Activated CD8-positive, alpha-beta T cell treated with anti-CD3 and anti-CD28 coated beads for 36 hours (primary cell): ENCODE results near the gene TMEM242. TPM values are rescaled to one million over a fixed set of nuclear protein-coding genes. Genes with fewer than 3 reads are reported as not detected.

Experiments
- ATAC-seq: fragments of 200-7000 bp; cut with Tn5 transposase; one replicate; pipeline ENCODE4 v1.10.0; 2021; ENCODE audit warnings: mild to moderate bottlenecking, moderate library complexity
- CTCF ChIA-PET: fragments of 350-600 bp; sonication (Branson Sonifier 250); formaldehyde crosslinking; loops from one replicate; lab custom pipeline; 2021; ENCODE audit warnings: antibody characterized with exemption; lab: Charles Lee
- POLR2A ChIA-PET: fragments of 350-600 bp; sonication (Branson Sonifier 250); formaldehyde crosslinking; loops from one replicate; lab custom pipeline; 2021; ENCODE audit warnings: antibody characterized with exemption; lab: Charles Lee
- DNase-seq: peaks from one replicate; pipeline ENCODE4 v3.0.0-alpha.2; 2020
- H3K27ac Mint-ChIP-seq: one replicate; pipeline ENCODE4 v1.8.0; 2021; ENCODE audit warnings: mild to moderate bottlenecking, mixed read lengths
- H3K27me3 Mint-ChIP-seq: one replicate; pipeline ENCODE4 v1.8.0; 2021; ENCODE audit warnings: mixed read lengths
- H3K36me3 Mint-ChIP-seq: one replicate; pipeline ENCODE4 v1.8.0; 2021; ENCODE audit warnings: low read depth, mixed read lengths
- H3K4me1 Mint-ChIP-seq: one replicate; pipeline ENCODE4 v1.8.0; 2021; ENCODE audit warnings: low read depth, mixed read lengths
- H3K4me3 Mint-ChIP-seq: one replicate; pipeline ENCODE4 v1.8.0; 2021; ENCODE audit warnings: mild to moderate bottlenecking, moderate library complexity, mixed read lengths
- H3K9me3 Mint-ChIP-seq: one replicate; pipeline ENCODE4 v1.8.0; 2021; ENCODE audit warnings: mixed read lengths
- intact Hi-C: fragments of 100-400 bp; cut with micrococcal nuclease; formaldehyde crosslinking; loops from one replicate; pipeline ENCODE4 v1.10.0; 2022
- total RNA-seq, 2 experiments: library from RNA; stranded (reverse); gene quantifications; one replicate each; pipeline ENCODE4 v1.2.3, GENCODE V29; 2021
- TF ChIP-seq, protein P1 (sequence below): fragments of 200-600 bp; IDR thresholded peaks from one replicate; pipeline ENCODE4 v1.8.0; 2022; ENCODE audit warnings: antibody characterized with exemption, mild to moderate bottlenecking

TMEM242 gene
- total RNA-seq, 2 experiments from 2014 or later, result 7.8 to 8.0 TPM

DNA sequence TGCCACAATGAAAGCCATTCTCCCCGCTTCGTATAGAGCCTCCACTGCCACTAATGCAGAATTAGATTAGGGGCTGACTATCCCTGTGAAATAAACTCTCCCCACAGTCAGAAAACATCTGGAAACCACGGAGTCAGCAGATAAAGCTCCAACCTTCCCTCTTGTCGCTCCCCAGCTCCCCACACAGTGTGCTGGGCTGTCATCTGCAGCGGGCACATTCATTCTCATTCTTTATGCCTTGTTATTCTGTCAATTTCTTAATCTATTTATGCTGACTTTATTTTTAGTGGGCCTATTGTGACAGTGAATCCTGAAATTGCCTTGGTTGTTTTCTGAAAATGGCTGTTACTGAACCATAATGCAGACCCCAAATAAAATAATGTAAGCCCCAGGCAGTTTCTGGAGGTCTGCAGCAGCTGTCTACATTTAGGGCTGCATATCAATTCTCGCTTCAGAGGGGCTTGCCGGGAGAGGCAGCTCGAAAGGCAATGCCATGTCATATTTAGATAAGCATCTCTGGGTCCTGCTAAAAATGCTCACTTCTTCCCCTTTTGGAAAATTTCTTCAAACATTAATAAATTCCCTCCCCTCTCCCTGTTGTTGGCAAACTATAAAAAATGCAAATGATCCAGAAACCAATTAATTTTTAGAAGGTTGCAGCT lies 71.6 kb downstream of the TMEM242 start:
- H3K27ac Mint-ChIP-seq, result no peak overlapping the region
- peaks cover 6% of the 10 kb centered on the region for H3K9me3 Mint-ChIP-seq
- POLR2A ChIA-PET, result no interaction called here
- H3K4me1 Mint-ChIP-seq, result no peaks in the 10 kb centered on the region
- CTCF ChIA-PET, result interaction anchor here (2.1 kb wide), 1 partner anchor 16 kb away, joined by 8 read pairs; no protein-coding TSS in a partner anchor
- no peak for ATAC-seq
- peaks cover 12% of the 10 kb centered on the region for H3K27me3 Mint-ChIP-seq
- no peak for DNase-seq
- no peaks in the 10 kb centered on the region for H3K36me3 Mint-ChIP-seq
- H3K4me3 Mint-ChIP-seq, result no peak overlapping the region
- intact Hi-C loops, result no loop called here
- TF ChIP-seq, protein P1, sequence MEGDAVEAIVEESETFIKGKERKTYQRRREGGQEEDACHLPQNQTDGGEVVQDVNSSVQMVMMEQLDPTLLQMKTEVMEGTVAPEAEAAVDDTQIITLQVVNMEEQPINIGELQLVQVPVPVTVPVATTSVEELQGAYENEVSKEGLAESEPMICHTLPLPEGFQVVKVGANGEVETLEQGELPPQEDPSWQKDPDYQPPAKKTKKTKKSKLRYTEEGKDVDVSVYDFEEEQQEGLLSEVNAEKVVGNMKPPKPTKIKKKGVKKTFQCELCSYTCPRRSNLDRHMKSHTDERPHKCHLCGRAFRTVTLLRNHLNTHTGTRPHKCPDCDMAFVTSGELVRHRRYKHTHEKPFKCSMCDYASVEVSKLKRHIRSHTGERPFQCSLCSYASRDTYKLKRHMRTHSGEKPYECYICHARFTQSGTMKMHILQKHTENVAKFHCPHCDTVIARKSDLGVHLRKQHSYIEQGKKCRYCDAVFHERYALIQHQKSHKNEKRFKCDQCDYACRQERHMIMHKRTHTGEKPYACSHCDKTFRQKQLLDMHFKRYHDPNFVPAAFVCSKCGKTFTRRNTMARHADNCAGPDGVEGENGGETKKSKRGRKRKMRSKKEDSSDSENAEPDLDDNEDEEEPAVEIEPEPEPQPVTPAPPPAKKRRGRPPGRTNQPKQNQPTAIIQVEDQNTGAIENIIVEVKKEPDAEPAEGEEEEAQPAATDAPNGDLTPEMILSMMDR, result no peak

DNA sequence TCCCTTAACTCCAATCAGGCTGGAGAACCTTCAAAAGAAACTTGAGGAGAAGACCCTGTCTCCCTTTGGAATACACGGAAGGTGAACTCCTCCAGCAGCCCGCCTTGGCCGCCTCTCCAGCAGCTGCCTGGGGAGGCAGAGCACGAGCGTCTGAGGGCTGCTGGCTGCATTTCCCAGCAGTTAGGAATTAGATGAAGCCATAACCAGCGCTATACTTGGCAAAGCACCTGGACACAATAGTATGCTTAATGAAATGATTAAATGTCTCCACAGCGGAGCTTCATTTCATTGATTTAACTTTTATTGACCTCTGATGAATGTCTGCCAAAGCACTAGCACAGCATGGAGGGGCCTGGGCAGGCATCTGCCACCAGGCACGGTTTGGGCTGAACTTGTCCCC lies 73.5 kb downstream of the TMEM242 start:
- no peaks in the 10 kb centered on the region for H3K36me3 Mint-ChIP-seq
- TF ChIP-seq, protein P1, result no peak
- H3K27me3 Mint-ChIP-seq, result peaks cover 10% of the 10 kb centered on the region
- ChIA-PET POLR2A (no interaction called here), CTCF (no interaction called here)
- DNase-seq (no peak), ATAC-seq (no peak)
- no peak overlapping the region for H3K4me3 Mint-ChIP-seq
- H3K27ac Mint-ChIP-seq, result no peak overlapping the region
- H3K9me3 Mint-ChIP-seq, result peaks cover 6% of the 10 kb centered on the region
- intact Hi-C loops, result no loop called here
- H3K4me1 Mint-ChIP-seq, result no peaks in the 10 kb centered on the region

DNA sequence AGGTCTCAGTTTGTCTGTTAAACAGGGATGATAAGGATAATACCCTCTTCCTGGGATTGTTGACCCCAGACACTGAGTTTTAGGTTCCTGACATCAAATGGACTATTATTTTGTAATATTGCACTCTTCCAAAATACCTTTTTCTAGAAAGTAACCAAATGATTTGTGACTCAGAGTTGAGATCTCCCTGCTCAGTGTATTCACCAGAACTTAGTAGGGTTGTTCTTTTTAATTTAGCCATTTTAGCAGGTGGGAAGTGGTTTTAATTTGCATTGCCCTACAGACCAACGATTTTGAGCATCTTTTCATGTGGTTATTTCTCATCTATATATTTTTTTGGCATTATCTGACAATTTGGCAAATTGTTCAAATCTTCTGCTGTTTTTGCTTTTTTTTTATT lies 75.1 kb downstream of the TMEM242 start:
- POLR2A ChIA-PET, result interaction anchor here (1.1 kb wide), 1 partner anchor 13 kb away, joined by 3 read pairs; no protein-coding TSS in a partner anchor
- CTCF ChIA-PET, result interaction anchor here (1.6 kb wide), 1 partner anchor 13 kb away, joined by 7 read pairs; no protein-coding TSS in a partner anchor
- no peak overlapping the region for H3K4me3 Mint-ChIP-seq
- no peak overlapping the region for H3K27ac Mint-ChIP-seq
- DNase-seq (no peak), ATAC-seq (no peak)
- peaks cover 6% of the 10 kb centered on the region for H3K9me3 Mint-ChIP-seq
- intact Hi-C loops, result no loop called here
- H3K4me1 Mint-ChIP-seq, result no peaks in the 10 kb centered on the region
- no peaks in the 10 kb centered on the region for H3K36me3 Mint-ChIP-seq
- TF ChIP-seq, protein P1, result no peak
- H3K27me3 Mint-ChIP-seq, result peaks cover 6% of the 10 kb centered on the region

DNA sequence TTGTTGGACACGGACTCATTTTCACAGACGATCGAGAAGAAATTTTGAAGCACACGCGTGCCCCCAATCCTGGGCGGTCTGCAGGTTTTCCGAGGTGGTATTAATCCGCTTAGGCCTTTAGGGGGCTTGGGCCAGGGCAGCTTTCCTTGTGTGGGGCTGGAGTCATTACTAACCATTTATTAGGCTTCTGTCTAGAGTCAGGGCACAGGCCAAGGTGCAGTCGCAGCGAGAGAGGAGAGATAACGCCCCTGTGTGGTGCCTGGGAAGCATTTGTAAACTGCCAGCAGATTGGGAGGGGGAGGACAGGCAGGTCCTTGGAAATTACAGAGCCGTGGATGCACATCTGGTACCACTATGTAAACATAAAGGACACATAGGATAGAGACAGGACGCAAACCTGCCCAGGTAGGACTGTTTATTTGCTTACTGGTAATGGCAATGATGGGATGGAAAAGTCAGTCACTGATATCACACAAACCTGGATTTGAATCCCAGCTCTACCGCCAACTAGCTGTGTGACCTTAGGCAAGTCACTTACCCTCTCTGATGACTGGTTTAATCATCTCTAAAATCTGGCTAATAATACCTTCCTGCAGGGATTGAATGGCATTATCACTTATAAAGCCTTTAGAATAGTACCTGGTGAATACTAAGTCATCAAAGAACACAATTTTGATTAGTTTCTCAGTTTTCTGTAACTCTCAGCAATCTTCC lies 76.4 kb downstream of the TMEM242 start:
- Mint-ChIP-seq H3K4me3 (no peak overlapping the region), H3K27me3 (peaks cover 4% of the 10 kb centered on the region), H3K36me3 (no peaks in the 10 kb centered on the region), H3K9me3 (peaks cover 6% of the 10 kb centered on the region), H3K27ac (no peak overlapping the region), H3K4me1 (no peaks in the 10 kb centered on the region)
- intact Hi-C loops, result no loop called here
- ATAC-seq (no peak), DNase-seq (no peak)
- CTCF ChIA-PET, result no interaction called here
- TF ChIP-seq, protein P1, result no peak
- POLR2A ChIA-PET, result no interaction called here
